Umbilical cord (tissue), 2 donors: ENCODE results near the gene MAP2K2. TPM values are rescaled to one million over a fixed set of nuclear protein-coding genes. Genes with fewer than 3 reads are reported as not detected.

ENCODE experiments used
- DNase-seq: peaks from one replicate; pipeline ENCODE4 v3.0.0-alpha.2; 2015; ENCODE audit warnings: low spot score
- total RNA-seq: library from RNA; depleted of rRNA; stranded (reverse); fragments of >200 nt; gene quantifications from one replicate; pipeline ENCODE4 v1.2.3, GENCODE V29; 2014; ENCODE audit warnings: low replicate concordance; ENCODE audit not compliant: insufficient read depth

The MAP2K2 gene
- total RNA-seq, 1 donor from 2014 or later = 72.5 TPM

GRCh38 chr19:4060621-4061177 is 63.2 kb downstream of the MAP2K2 start:
- DNase-seq = no peak

- DNase-seq = no peak
Observed at GRCh38 chr19:4059891-4060620, 63.9 kb downstream of the MAP2K2 start.

DNA sequence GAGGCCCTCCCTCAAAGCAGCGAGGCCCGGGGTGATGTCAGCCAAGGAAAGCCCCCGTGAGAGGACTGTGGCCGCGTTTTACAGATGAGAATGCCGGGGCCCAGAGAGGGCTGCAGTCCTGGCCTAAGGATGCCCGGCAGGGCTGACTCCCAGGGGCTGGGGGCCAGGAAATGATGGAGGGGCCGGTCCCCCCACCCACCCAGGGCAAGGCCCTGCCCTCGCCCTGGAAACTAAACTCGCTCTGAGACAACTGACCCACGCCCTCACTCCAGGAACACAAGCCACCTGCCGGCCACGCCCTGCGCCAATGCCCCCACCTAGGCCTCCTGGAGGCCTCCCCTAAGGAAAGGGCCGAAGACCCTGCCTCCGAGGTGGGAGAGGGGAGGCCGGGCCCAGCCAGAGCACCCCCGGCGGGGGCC is 64.5 kb downstream of the MAP2K2 start:
- DNase-seq = no peak

DNA sequence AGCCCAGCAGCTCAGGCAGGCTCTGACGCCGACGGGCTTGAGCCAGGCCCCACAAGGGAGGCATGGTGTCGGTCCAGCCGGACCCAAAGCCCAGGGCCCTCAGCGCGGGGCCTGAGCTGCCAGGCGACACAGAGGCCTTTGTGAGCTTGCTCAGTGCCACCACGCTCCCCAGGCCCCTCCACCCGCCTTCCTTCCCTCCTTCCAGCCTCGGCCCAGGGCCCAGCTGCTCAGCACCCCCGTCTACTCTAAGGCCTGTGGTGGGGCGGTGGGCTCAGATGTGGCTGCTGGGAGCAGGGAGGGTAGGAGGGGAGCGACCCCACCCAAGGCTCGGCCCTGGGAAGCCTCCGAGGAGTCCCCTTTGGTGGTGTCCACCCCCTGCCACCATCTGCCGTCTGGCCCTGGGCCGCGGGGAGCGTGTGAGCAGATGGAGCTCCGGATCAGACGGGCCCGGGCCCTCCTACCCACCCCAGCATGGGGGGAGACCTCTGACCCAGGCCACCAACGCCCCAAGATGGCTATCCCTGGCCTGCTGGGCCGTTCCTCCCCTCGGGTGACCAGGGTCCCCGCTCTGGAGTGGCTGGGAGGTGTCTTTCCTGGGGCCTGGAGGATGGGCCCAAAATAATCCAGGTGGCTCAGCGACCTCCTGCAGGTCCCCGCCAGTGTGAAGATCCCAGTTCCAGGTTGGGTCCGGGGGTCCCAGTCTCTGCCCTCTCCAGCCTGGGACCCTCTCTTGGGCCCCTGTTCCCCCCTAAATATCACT is 65.0 kb downstream of the MAP2K2 start:
- no peak for DNase-seq

- DNase-seq = peak; percentile 62
Observed at GRCh38 chr19:4057931-4058692, 65.8 kb downstream of the MAP2K2 start.

DNA sequence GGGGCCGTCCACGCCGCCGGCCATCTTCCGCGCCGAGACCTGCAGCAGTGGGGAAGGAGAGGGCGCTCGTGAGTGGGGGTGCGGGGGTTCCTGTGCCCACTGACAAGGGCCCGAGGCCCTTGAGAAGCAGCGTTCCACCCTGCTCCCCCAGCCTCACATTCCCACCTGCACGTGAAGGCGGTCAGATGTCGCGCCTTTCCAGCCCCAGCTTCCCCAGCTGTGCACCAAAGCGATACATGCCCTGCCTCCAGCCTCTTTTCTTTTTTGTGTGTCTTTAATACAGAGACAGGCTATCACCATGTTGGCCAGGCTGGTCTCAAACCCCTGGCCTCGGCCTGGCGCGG is 68.7 kb downstream of the MAP2K2 start:
- DNase-seq = no peak

GRCh38 chr19:4054441-4055208 is 69.3 kb downstream of the MAP2K2 start:
- DNase-seq = no peak

GRCh38 chr19:4053423-4054324 is 70.2 kb downstream of the MAP2K2 start:
- DNase-seq = no peak

- no peak for DNase-seq
Observed at GRCh38 chr19:4052993-4053422, 70.9 kb downstream of the MAP2K2 start.

- no peak for DNase-seq
Observed at GRCh38 chr19:4052114-4052992, 71.6 kb downstream of the MAP2K2 start.

DNA sequence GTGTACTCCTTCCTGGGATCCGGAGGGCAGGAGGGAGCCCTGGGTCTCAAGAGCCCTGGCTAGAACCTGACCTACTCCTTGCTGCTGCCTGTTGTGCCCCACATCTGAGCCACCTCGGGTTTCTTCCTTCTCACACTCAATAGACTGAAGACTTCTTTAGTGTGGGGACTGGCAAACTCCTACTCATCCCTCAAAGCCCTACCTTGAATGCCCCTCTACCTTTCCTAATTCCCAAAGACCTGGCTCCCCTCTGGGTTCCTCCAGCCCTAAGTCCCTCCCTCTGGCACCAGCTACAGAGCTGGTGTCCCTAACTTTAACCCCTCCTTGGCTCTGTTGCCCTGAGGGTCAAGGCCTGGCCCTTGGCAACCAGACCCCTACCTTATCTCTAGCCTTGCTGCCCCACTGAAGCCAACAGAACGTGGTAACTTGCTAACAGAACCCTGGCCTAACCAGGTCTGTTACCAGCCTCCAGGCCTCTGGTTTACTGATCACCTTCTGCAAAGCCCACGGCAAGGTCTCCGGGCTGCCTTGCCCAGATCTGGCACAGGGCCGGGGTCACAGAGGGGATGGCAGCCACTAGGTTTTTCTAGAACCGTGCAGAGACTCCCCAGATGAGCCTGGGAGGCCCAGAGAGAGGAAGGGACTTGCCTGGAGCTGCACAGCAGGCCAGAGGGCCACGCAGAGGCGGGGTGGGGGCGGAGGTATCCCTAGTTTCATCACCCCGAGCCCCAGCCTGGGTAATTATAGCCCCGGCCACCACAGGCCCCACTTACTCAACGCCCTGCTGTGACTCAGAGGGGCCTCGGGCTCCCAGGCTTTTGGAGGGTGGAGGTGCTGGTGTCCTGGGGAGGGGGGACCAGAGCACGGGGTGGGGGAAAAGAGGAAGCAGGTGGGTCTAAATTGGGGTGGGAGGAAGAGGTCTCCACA is 72.5 kb downstream of the MAP2K2 start:
- DNase-seq = no peak

DNA sequence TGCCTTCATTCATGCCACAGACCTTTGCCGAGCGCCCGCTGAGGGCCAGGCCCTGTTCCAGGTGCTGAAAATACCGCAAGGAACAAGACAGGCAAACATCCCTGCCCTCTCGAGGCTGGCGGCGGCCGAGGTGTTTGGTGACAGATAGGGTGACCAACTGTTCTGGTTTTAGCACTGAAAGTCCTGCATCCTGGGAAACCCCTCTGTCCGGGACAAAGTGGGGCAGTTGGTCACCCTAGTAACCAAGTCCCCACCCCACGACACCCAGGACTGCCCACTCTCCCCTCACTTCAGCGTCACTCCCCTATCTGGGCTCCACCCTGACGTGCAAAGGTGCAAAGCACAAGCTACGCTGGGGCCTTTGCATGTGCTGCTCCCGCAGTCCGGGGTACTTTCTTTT is 74.5 kb downstream of the MAP2K2 start:
- DNase-seq = no peak

- DNase-seq = no peak
Observed at GRCh38 chr19:4046946-4047683, 76.8 kb downstream of the MAP2K2 start.

DNA sequence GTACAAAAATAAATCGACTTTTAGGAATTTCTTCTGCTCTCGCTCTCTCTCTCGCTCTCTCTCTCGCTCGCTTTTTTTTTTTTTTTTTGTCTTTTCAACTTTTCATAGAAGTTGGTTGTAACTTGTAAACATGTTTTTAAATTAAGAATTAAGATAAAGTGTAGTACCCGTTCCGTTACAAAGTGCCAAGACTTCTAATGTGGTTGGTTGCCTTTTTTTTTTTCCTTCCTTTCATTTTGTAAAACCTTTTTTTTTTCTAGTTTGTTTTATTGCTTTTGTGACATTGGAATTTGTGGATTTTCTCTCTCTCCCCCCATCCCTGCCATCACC is 77.6 kb downstream of the MAP2K2 start:
- no peak for DNase-seq

DNA sequence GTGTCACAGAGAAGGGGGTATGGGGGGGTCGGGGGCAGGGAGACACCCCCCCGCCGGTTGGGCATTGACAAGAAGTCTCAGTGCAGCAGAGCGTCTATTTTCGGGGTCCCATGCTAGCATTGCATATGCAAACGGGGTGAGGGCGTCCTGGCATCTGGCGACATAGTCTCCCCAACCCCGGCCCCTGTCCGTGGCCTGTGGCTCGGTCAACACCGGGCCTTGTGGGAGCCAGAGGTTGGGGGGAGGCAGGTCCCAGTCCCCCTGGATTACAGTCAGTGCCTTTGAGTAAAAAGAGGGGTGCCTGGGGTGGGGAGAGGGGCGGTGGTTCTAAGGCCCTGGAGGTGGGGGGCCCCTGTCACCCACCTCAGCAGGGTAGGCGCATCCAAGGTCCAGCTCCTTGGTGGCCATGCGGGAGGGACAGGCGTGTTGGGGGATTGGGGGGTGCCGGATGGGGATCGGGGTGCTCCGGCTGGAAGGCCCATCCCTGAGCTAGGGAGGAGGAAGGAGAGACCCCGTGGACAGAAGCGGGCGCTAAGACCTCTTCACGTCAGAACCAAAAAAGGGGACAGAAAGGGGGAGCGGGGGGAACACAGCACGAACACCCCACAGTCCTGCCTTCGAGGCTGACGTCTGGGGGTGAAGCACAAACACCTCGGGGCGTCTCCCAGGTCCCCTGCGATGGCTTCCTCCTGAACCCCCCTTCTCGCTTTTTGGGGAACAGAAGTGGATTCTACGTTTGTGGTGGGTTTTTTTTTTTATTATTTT is 78.1 kb downstream of the MAP2K2 start:
- DNase-seq = no peak

- no peak for DNase-seq
Observed at GRCh38 chr19:4044990-4045465, 78.9 kb downstream of the MAP2K2 start.
